ENCODE data around the gene UBAC1. TPM values are rescaled to one million over a fixed set of nuclear protein-coding genes. Genes with fewer than 3 reads are reported as not detected.
"Not testable (repeated sequence)": the region's sequence is repeated elsewhere in the genome, so short reads cannot be mapped to it uniquely, and the experiment has no call there.

UBAC1 gene
- total RNA-seq, 1 donor from 2014 or later: 25.5 TPM

GRCh38 chr9:135950135-135950682 is 11.0 kb downstream of the UBAC1 start:
- CTCF ChIA-PET: no interaction called here
- no peak for TF ChIP-seq CTCF (IDR thresholded peaks at IDR 0.05)
- peaks cover 72% of the 10 kb centered on the region for H3K36me3 Mint-ChIP-seq (ENCODE audit: low read depth)
- no peak overlapping the region for H3K27ac Mint-ChIP-seq
- ATAC-seq (ENCODE audit: low read depth) (no peak), DNase-seq (no peak)
- H3K4me3 Mint-ChIP-seq: no peak overlapping the region
- POLR2A ChIA-PET: no interaction called here
- no peaks in the 10 kb centered on the region for H3K4me1 Mint-ChIP-seq
- no peaks in the 10 kb centered on the region for H3K27me3 Mint-ChIP-seq
- intact Hi-C loops (cut with micrococcal nuclease): no loop called here
- no peaks in the 10 kb centered on the region for H3K9me3 Mint-ChIP-seq

GRCh38 chr9:135949501-135950134 is 11.6 kb downstream of the UBAC1 start:
- intact Hi-C loops (cut with micrococcal nuclease): no loop called here
- DNase-seq (no peak), ATAC-seq (ENCODE audit: low read depth) (no peak)
- H3K36me3 Mint-ChIP-seq (ENCODE audit: low read depth): peaks cover 72% of the 10 kb centered on the region
- H3K4me1 Mint-ChIP-seq: no peaks in the 10 kb centered on the region
- no peak overlapping the region for H3K27ac Mint-ChIP-seq
- no peaks in the 10 kb centered on the region for H3K9me3 Mint-ChIP-seq
- POLR2A ChIA-PET: no interaction called here
- no peaks in the 10 kb centered on the region for H3K27me3 Mint-ChIP-seq
- H3K4me3 Mint-ChIP-seq: no peak overlapping the region
- CTCF ChIA-PET: no interaction called here
- no peak for TF ChIP-seq CTCF (IDR thresholded peaks at IDR 0.05)

GRCh38 chr9:135948968-135949367 is 12.2 kb downstream of the UBAC1 start:
- no peak for ATAC-seq (ENCODE audit: low read depth)
- ChIA-PET CTCF (interaction anchor here (0.6 kb wide), 1 partner anchor 196 kb away, joined by 3 read pairs; no protein-coding TSS in a partner anchor), POLR2A (no interaction called here)
- Mint-ChIP-seq H3K27ac (no peak overlapping the region), H3K36me3 (ENCODE audit: low read depth) (peaks cover 74% of the 10 kb centered on the region), H3K9me3 (no peaks in the 10 kb centered on the region), H3K4me1 (no peaks in the 10 kb centered on the region), H3K4me3 (no peak overlapping the region), H3K27me3 (no peaks in the 10 kb centered on the region)
- intact Hi-C loops (cut with micrococcal nuclease): no loop called here
- no peak for TF ChIP-seq CTCF (IDR thresholded peaks at IDR 0.05)
- no peak for DNase-seq

- DNase-seq (no peak), ATAC-seq (ENCODE audit: low read depth) (no peak)
- H3K9me3 Mint-ChIP-seq: no peaks in the 10 kb centered on the region
- peaks cover 75% of the 10 kb centered on the region for H3K36me3 Mint-ChIP-seq (ENCODE audit: low read depth)
- no peaks in the 10 kb centered on the region for H3K4me1 Mint-ChIP-seq
- no peak overlapping the region for H3K4me3 Mint-ChIP-seq
- no peak for TF ChIP-seq CTCF (IDR thresholded peaks at IDR 0.05)
- intact Hi-C loops (cut with micrococcal nuclease): no loop called here
- H3K27ac Mint-ChIP-seq: no peak overlapping the region
- H3K27me3 Mint-ChIP-seq: no peaks in the 10 kb centered on the region
- ChIA-PET POLR2A (no interaction called here), CTCF (interaction anchor here (0.6 kb wide), 1 partner anchor 196 kb away, joined by 3 read pairs; no protein-coding TSS in a partner anchor)
These were observed 12.7 kb downstream of the UBAC1 start for GRCh38 chr9:135948446-135948845.

GRCh38 chr9:135947582-135947981 is 13.6 kb downstream of the UBAC1 start:
- H3K27ac Mint-ChIP-seq: no peak overlapping the region
- intact Hi-C loops (cut with micrococcal nuclease): no loop called here
- H3K4me1 Mint-ChIP-seq: peaks cover 2% of the 10 kb centered on the region
- ChIA-PET CTCF (no interaction called here), POLR2A (interaction anchor here (0.5 kb wide), 1 partner anchor 23 kb away, joined by 3 read pairs; no protein-coding TSS in a partner anchor)
- peaks cover 78% of the 10 kb centered on the region for H3K36me3 Mint-ChIP-seq (ENCODE audit: low read depth)
- H3K27me3 Mint-ChIP-seq: no peaks in the 10 kb centered on the region
- no peak for TF ChIP-seq CTCF (IDR thresholded peaks at IDR 0.05)
- no peaks in the 10 kb centered on the region for H3K9me3 Mint-ChIP-seq
- ATAC-seq (ENCODE audit: low read depth) (no peak), DNase-seq (no peak)
- no peak overlapping the region for H3K4me3 Mint-ChIP-seq

- H3K4me3 Mint-ChIP-seq; H3K4me1 Mint-ChIP-seq; ATAC-seq (ENCODE audit: low read depth); H3K9me3 Mint-ChIP-seq; intact Hi-C loops (cut with micrococcal nuclease); H3K27ac Mint-ChIP-seq; H3K27me3 Mint-ChIP-seq; POLR2A ChIA-PET; DNase-seq; CTCF ChIA-PET: not testable (repeated sequence)
- H3K36me3 Mint-ChIP-seq (ENCODE audit: low read depth): peaks cover 75% of the 10 kb centered on the region
These were observed 14.1 kb downstream of the UBAC1 start for GRCh38 chr9:135947105-135947504.
